Epithelial cell of proximal tubule (primary cell): ENCODE data around the gene EPS8L2. TPM values are rescaled to one million over a fixed set of nuclear protein-coding genes. Genes with fewer than 3 reads are reported as not detected.

Source experiments
- DNase-seq: peaks from one replicate; pipeline ENCODE4 v3.0.0-alpha.2; 2011; ENCODE audit warnings: low read depth
- H3K4me3 ChIP-seq: 2 replicates; pipeline ENCODE4 v1.5.1; 2011; ENCODE audit warnings: low read depth, mild to moderate bottlenecking, low read length
- CTCF ChIP-seq: conservative IDR thresholded peaks from 2 replicates; pipeline ENCODE4 v1.5.1; 2012; ENCODE audit warnings: low read depth, mild to moderate bottlenecking, low read length
- total RNA-seq: library from RNA; depleted of rRNA; stranded (reverse); fragments of >200 nt; gene quantifications from 2 replicates; pipeline ENCODE4 v1.2.3, GENCODE V29; 2015

The EPS8L2 gene
- total RNA-seq, 1 donor from 2014 or later, result 151 TPM

DNA sequence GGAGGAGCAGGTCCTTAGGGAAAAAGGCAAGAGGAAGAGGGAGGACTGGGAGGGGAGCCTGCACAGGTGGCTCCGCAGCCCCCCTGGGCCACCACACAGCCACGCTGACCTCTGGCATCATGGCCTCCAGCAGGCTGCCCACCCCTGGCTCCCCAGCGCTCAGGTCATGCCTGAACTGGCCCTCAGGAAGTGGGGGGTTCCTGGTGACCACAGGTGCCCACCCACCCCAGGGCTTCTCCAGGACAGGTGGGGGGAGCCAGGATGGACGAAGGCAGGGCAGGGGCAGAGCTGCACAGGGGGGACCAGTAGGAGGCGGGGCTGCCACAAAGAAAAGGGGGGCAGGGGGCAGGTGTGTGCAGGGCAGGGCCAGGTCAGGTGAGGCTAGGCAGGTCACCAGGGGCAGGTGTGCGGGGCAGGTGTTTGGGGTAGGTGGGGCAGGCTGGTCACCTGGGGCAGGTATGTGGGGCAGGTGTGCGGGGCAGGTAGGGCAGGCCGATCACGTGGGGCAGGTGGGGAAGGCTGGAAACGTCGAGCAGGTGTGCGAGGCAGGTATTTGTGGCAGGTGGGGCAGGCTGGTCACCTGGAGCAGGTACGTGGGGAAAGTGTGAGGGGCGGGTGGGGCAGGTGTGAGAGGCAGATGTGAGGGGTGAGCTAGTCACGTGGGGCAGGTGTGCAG is 12.0 kb upstream of the EPS8L2 start:
- peak overlapping the region; percentile 97 for H3K4me3 ChIP-seq
- no peak for DNase-seq
- TF ChIP-seq CTCF, result no peak

DNA sequence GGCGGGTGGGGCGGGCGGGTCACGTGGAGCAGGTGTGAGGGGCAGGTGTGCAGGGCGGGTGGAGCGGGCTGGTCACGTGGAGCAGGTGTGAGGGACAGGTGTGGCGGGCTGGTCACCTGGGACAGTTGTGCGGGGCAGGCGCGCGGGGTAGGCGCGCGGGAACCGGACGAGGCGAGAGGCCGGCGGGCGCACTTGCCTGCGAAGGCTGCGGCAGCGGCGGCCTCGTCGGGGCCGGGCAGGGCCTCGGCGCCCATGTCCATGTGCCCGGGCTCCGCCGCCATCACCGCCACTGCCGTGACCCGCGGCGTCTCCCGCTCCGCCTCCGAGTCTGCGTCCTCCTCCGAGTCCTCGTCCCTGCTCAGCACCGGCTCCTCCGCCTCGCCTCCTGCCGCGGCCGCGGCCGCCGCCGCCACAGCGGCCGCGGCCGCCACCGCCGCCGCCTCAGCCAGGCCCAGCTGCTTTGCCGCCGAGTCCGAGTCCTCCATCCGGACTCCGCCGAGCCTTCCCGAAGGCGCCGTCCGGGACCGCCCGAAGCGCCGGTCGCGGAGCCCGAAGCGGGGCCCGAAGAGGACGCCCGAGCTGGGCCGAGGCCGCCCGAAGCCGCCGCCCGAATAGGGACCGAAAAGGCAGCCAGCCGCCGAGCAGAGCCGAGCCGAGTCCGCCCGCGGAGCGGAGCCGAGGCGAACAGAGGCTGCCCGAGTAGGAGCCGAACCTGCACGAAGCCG is 11.3 kb upstream of the EPS8L2 start, which contains the start of gene DEAF1:
Gene DEAF1, minus strand, starts transcription at position 660 of the 725 bp plus-strand sequence. Its CDS starts 175 bp downstream, at position 485.
- DNase-seq, result no peak
- peak within 1 kb of the TSS; percentile 97 for H3K4me3 ChIP-seq
- no peak for TF ChIP-seq CTCF

GRCh38 chr11:695288-695537 is 10.8 kb upstream of the EPS8L2 start:
- TF ChIP-seq CTCF, result no peak
- H3K4me3 ChIP-seq, result peak overlapping the region; percentile 97
- DNase-seq, result peak; percentile 76

DNA sequence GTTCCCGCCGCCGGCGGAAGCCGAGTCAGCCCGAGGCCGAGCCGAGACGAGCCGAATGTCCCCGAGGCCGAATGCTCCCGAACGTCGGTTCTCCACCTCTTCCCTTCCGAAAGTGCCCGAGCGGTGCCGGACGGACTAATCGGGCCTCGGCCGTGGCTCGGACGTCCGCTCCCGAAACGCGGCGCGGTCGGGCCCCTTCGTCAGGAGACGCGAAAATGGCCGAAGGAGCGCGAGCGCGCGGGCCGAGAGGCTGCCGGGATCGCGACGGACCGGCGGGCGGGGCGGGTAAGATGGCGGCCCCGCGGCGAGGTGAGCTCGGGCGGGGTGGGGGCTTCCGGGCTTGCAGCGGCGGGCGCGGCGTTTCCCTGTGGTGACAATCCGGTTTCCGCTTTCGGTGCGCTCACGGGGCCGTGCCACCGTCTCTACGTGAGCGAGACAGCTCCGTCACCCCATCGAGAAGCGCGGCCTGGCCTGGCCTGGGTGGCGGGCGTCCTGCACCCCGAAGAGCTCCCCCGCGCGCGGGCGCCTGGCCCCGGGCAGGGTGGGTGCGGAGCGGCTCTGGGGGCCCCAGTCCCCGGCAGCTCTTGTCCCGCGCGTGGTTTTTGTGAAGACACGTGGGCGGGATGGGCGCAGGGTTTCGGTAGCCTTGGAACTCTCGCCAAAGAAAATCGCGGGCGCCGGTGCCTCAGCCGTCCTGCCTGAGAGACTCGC is 10.3 kb upstream of the EPS8L2 start, which contains the start of gene TMEM80:
Gene TMEM80, plus strand, starts transcription at position 279 of the 711 bp plus-strand sequence. Its CDS starts 12 bp downstream, at position 291.
- peak within 1 kb of the TSS; percentile 97 for H3K4me3 ChIP-seq
- no peak for DNase-seq
- TF ChIP-seq CTCF, result no peak

DNA sequence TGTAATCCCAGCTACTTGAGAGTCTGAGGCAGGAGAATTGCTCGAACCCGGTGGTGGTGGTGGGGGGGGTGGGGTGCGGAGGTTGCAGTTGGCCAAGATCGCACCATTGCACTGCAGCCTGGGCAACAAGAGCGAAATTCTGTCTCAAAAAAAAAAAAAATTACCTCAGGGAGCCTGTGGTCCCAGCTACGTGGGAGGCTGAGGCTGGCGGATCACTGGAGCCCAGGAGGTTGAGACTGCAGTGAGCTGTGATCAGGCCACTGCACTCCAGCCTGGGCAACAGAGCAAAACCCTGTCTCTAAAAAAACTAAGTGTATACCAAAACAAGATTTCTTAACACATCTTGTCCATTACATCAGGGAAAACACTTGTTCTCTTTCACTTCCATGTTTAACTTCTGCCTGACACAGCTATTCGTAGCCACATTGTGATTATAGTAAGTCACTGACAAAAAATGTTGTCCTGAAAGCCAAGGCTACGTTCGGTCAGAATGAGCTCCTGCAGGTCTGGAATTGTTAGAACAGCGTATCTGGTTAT is 9.0 kb upstream of the EPS8L2 start:
- H3K4me3 ChIP-seq, result peak overlapping the region; percentile 97
- DNase-seq, result peak; percentile 91
- TF ChIP-seq CTCF, result no peak

GRCh38 chr11:697811-698311 is 8.2 kb upstream of the EPS8L2 start:
- DNase-seq, result no peak
- H3K4me3 ChIP-seq, result peak overlapping the region; percentile 15
- TF ChIP-seq CTCF, result no peak
